GM12892 (cell line): Measurements from ENCODE around the gene TBC1D22A.

Source experiments
- POLR2A ChIP-seq: IDR thresholded peaks from 2 replicates; pipeline ENCODE4 v1.6.1; 2011; ENCODE audit warnings: low read depth, low read length, control low read depth
- POLR2AphosphoS5 ChIP-seq: IDR thresholded peaks from 2 replicates; pipeline ENCODE4 v1.6.1; 2011; ENCODE audit warnings: low read depth, low read length, control low read depth
- TAF1 ChIP-seq: IDR thresholded peaks from 2 replicates; pipeline ENCODE4 v1.6.1; 2011; ENCODE audit warnings: low read depth, mild to moderate bottlenecking, control low read depth, low read length, borderline replicate concordance

DNA sequence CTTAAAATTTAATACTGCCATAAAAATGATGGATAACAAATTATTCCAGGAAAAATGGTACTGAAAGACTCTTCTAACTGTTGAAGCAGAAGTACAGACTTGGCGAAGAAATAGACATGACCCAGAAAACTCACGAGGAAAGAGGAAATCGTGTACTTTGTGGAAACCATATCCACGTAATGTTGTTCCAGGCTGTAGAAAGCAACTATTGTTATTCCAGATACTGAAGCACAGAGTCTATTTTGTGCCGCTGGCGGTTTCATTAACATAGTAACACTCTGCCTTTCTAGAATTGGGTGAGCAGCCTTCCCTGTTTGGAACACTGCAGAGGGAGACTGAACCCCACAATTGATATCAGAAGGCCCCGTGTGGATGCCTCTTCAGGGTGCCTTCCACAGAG is 310.6 kb downstream of the TBC1D22A start:
- TF ChIP-seq TAF1, result no peak
- no peak for TF ChIP-seq POLR2A
- no peak for TF ChIP-seq POLR2AphosphoS5
